Mesendoderm (in vitro differentiated cells): ENCODE measurements around the gene PRDM7.

ENCODE experiments used
- DNase-seq: peaks from one replicate; pipeline ENCODE4 v3.0.0; 2013
- H2AK5ac ChIP-seq: 2 replicates; pipeline ENCODE4 v1.6.1; 2013; ENCODE audit warnings: low read length, inconsistent platforms
- H2BK120ac ChIP-seq: 2 replicates; pipeline ENCODE4 v1.6.1; 2013; ENCODE audit warnings: low read depth, mild to moderate bottlenecking, low read length, moderate library complexity, mixed read lengths
- H2BK15ac ChIP-seq: replicated peaks from 2 replicates; pipeline ENCODE4 v1.6.1; 2013; ENCODE audit warnings: low read depth, mild to moderate bottlenecking, moderate library complexity
- H2BK5ac ChIP-seq: 2 replicates; pipeline ENCODE4 v1.6.1; 2013; ENCODE audit warnings: low read length, inconsistent platforms
- H3K18ac ChIP-seq: 2 replicates; pipeline ENCODE4 v1.6.1; 2013; ENCODE audit warnings: mild to moderate bottlenecking, low read length, mixed read lengths
- H3K23ac ChIP-seq: one replicate; pipeline ENCODE4 v1.6.1; 2013; ENCODE audit warnings: low read length
- H3K27ac ChIP-seq: 2 replicates; pipeline ENCODE4 v1.5.1; 2013; ENCODE audit warnings: low read depth, mild to moderate bottlenecking, inconsistent platforms, low read length, moderate library complexity
- H3K27me3 ChIP-seq: 2 replicates; pipeline ENCODE4 v1.6.1; 2013; ENCODE audit warnings: low read length, control low read depth, mild to moderate bottlenecking, inconsistent platforms; ENCODE audit not compliant: insufficient read depth, poor library complexity
- H3K36me3 ChIP-seq: 2 replicates; pipeline ENCODE4 v1.6.1; 2013; ENCODE audit warnings: low read length, inconsistent platforms; ENCODE audit not compliant: control insufficient read depth, insufficient read depth
- H3K4ac ChIP-seq: one replicate; pipeline ENCODE4 v1.6.1; 2013; ENCODE audit warnings: low read depth, mild to moderate bottlenecking, low read length, moderate library complexity
- H3K4me1 ChIP-seq: 2 replicates; pipeline ENCODE4 v1.6.1; 2013; ENCODE audit warnings: low read depth, low read length, inconsistent platforms; ENCODE audit not compliant: control insufficient read depth
- H3K4me2 ChIP-seq: 2 replicates; pipeline ENCODE4 v1.6.1; 2013; ENCODE audit warnings: low read length
- H3K4me3 ChIP-seq: 2 replicates; pipeline ENCODE4 v1.5.1; 2013; ENCODE audit warnings: mild to moderate bottlenecking, low read length
- H3K56ac ChIP-seq: one replicate; pipeline ENCODE4 v1.6.1; 2013; ENCODE audit warnings: low read length
- H3K79me1 ChIP-seq: 2 replicates; pipeline ENCODE4 v1.6.1; 2013; ENCODE audit warnings: low read length, inconsistent platforms
- H3K79me2 ChIP-seq: 2 replicates; pipeline ENCODE4 v1.6.1; 2013; ENCODE audit warnings: mild to moderate bottlenecking, low read length; ENCODE audit not compliant: control insufficient read depth, insufficient read depth
- H3K9ac ChIP-seq: 2 replicates; pipeline ENCODE4 v1.6.1; 2013; ENCODE audit warnings: low read length, inconsistent platforms
- H4K5ac ChIP-seq: one replicate; pipeline ENCODE4 v1.6.1; 2013; ENCODE audit warnings: low read length
- H4K8ac ChIP-seq: one replicate; pipeline ENCODE4 v1.6.1; 2013; ENCODE audit warnings: low read depth, mild to moderate bottlenecking, control low read depth, low read length, moderate library complexity
- WGBS: extraction: QIAGEN DNeasy Blood & Tissue Kit; methylation state at CpG from one replicate; pipeline ENCODE4 v1.1.7; 2013; ENCODE audit warnings: low lambda C conversion rate, missing lambda C conversion rate; ENCODE audit not compliant: insufficient coverage; ENCODE audit errors: extremely low coverage; 5-methylcytosine and 5-hydroxymethylcytosine counted together

The PRDM7 gene

DNA sequence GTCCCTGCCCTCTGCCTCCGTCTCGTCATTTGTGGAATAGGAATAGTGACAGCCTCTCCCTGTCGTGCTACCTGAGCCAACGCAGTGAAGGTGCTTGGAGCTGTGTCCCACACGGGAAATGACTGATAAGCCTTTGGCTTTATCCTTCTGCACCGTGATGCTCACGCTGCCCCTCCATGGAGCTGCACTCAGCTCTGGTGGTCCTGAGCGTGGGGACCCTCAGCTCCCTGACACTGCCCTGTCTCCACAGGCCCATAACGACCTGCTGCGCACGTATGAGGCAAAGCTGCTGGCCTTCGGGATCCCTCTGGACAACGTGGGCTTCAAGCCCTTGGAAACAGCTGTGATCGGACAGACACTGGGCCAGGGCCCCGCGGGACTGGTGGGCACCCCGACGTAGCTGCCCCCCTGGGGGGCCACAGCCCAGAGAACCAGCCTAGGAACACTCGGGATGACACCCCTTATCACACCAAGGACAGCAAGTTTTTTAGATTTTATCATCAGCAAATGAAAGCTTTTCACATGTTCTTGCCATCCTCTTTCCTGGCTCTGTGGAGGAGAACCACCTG, 34.1 kb downstream of the PRDM7 start:
- Histone ChIP-seq H3K27me3 (no peaks in the 10 kb centered on the region), H3K4me1 (no peaks in the 10 kb centered on the region), H4K8ac (no peak overlapping the region), H3K36me3 (no peaks in the 10 kb centered on the region), H3K4me3 (no peak overlapping the region), H3K79me1 (no peaks in the 10 kb centered on the region), H3K4ac (no peak overlapping the region), H2BK120ac (no peak overlapping the region), H3K9ac (no peak overlapping the region), H2BK5ac (no peak overlapping the region), H3K27ac (no peak overlapping the region), H3K56ac (no peak overlapping the region), H3K18ac (no peak overlapping the region), H3K4me2 (no peak overlapping the region), H2BK15ac (no peak overlapping the region), H2AK5ac (no peak overlapping the region), H3K79me2 (no peaks in the 10 kb centered on the region), H4K5ac (no peak overlapping the region), H3K23ac (no peak overlapping the region)
- DNase-seq: no peak
- no CpG with 5 or more reads among the region's 19 CpGs for WGBS

- no peak overlapping the region for H3K9ac ChIP-seq
- no peak overlapping the region for H2BK120ac ChIP-seq
- H3K4me1 ChIP-seq: no peaks in the 10 kb centered on the region
- no peak overlapping the region for H3K18ac ChIP-seq
- H2BK5ac ChIP-seq: no peak overlapping the region
- H3K79me1 ChIP-seq: no peaks in the 10 kb centered on the region
- no peaks in the 10 kb centered on the region for H3K27me3 ChIP-seq
- no peak overlapping the region for H4K5ac ChIP-seq
- no peak overlapping the region for H3K4ac ChIP-seq
- H3K79me2 ChIP-seq: no peaks in the 10 kb centered on the region
- H2AK5ac ChIP-seq: no peak overlapping the region
- H3K23ac ChIP-seq: no peak overlapping the region
- no peak overlapping the region for H3K4me3 ChIP-seq
- no peak overlapping the region for H3K56ac ChIP-seq
- H3K27ac ChIP-seq: no peak overlapping the region
- no peak overlapping the region for H2BK15ac ChIP-seq
- no CpG with 5 or more reads among the region's 16 CpGs for WGBS
- DNase-seq: no peak
- no peak overlapping the region for H4K8ac ChIP-seq
- no peaks in the 10 kb centered on the region for H3K36me3 ChIP-seq
- no peak overlapping the region for H3K4me2 ChIP-seq
These were observed 35.1 kb downstream of the PRDM7 start for GRCh38 chr16:90041896-90042473.

DNA sequence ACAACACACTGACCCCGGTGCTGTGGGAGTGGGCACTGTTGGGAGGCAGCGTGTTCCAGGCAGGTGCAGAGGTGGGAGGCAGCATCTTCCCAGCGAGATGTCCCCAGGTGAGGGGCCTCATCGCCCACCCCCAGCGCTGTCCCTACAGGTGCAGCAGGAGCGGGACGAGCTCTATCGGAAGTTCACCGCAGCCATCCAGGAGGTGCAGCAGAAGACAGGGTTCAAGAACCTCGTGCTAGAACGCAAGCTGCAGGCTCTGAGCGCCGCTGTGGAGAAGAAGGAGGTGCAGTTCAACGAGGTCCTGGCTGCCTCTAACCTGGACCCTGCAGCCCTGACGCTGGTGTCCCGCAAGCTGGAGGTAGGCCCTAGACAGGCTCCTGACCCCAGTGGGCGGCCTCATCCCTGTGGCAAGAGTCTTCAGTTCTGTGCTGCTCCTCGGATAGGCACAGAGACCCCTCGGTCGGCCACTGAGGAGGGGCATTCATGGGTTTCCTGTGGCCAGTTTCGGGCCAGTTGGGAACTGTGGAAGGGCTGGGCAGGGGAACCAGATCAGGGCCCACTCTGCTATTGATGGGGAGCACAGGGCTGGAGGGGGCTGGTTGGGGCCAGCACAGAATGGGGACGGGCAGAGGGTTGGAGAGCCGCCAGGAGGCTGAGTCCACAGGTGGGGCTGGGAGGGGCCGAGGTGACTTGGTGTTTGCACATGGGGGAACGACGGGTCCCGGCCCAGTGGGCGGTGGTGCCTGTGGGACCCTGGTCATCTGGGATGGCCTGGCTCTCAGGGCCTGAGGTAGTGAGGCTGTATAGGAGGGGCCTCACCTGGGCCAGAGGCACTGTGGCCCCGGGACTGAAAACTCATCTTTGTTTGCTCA, 36.7 kb downstream of the PRDM7 start:
- Histone ChIP-seq H2BK5ac (no peak overlapping the region), H2BK15ac (no peak overlapping the region), H2AK5ac (no peak overlapping the region), H3K4me1 (no peaks in the 10 kb centered on the region), H3K4me3 (no peak overlapping the region), H3K4me2 (no peak overlapping the region), H3K56ac (no peak overlapping the region), H3K79me1 (no peaks in the 10 kb centered on the region), H3K9ac (no peak overlapping the region), H3K23ac (no peak overlapping the region), H3K79me2 (no peaks in the 10 kb centered on the region), H3K18ac (no peak overlapping the region), H3K36me3 (no peaks in the 10 kb centered on the region), H3K27ac (no peak overlapping the region), H4K8ac (no peak overlapping the region), H2BK120ac (no peak overlapping the region), H3K4ac (no peak overlapping the region), H4K5ac (no peak overlapping the region), H3K27me3 (no peaks in the 10 kb centered on the region)
- DNase-seq: no peak
- WGBS: no CpG with 5 or more reads among the region's 29 CpGs

DNA sequence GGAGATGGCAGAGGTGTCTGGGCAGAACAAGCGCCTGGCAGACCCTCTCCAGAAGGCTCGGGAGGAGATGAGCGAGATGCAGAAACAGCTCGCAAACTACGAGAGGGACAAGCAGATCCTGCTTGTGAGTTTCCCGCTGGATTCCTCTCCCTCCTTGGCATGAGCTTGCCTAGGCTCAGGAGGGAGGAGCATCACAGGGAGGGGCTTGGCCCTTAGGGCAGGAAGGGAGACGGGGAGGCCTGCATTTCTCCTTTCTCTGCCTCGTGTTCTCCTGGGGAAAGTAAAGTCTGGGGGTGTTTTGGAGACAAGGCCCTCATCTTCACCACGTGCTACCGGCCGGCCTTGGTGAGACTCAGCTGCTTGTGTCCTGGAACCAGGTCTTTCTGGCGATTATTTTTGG, 39.9 kb downstream of the PRDM7 start:
- Histone ChIP-seq H3K56ac (no peak overlapping the region), H3K23ac (no peak overlapping the region), H2BK5ac (no peak overlapping the region), H3K27ac (no peak overlapping the region), H4K8ac (no peak overlapping the region), H3K9ac (no peak overlapping the region), H3K36me3 (no peaks in the 10 kb centered on the region), H4K5ac (no peak overlapping the region), H3K79me1 (no peaks in the 10 kb centered on the region), H3K79me2 (no peaks in the 10 kb centered on the region), H3K27me3 (no peaks in the 10 kb centered on the region), H2AK5ac (no peak overlapping the region), H3K4me1 (no peaks in the 10 kb centered on the region), H3K4me3 (no peak overlapping the region), H3K18ac (no peak overlapping the region), H2BK15ac (no peak overlapping the region), H3K4ac (no peak overlapping the region), H2BK120ac (no peak overlapping the region), H3K4me2 (no peak overlapping the region)
- no CpG with 5 or more reads among the region's 12 CpGs for WGBS
- DNase-seq: no peak

DNA sequence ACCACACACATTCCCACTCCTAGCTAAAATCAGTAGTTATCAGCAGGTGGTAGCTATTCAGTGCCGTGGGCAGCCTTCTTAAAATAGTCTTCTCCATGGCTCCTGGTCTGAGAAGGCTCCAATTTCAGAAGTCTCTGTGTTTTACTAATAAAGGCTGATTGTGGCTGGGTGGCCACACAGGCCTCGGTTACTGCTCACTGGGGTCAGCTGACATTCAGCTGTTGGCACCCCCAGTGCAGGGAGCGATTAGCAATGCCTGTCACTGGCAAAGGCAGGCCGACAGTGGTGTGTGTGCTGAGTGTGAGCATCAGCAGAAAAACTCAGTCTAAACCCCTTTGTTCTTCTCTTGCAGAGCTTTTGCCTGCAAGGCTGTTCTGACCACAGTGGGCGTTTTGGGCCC, 41.2 kb downstream of the PRDM7 start:
- H3K4me2 ChIP-seq: no peak overlapping the region
- no peaks in the 10 kb centered on the region for H3K27me3 ChIP-seq
- H2BK15ac ChIP-seq: no peak overlapping the region
- no peak overlapping the region for H2AK5ac ChIP-seq
- H4K5ac ChIP-seq: no peak overlapping the region
- no peaks in the 10 kb centered on the region for H3K79me1 ChIP-seq
- no peak overlapping the region for H3K4me3 ChIP-seq
- H3K36me3 ChIP-seq: no peaks in the 10 kb centered on the region
- WGBS: no CpG with 5 or more reads among the region's 5 CpGs
- no peak overlapping the region for H3K23ac ChIP-seq
- no peak overlapping the region for H3K9ac ChIP-seq
- H3K79me2 ChIP-seq: no peaks in the 10 kb centered on the region
- H3K27ac ChIP-seq: peak overlapping the region; percentile 41
- H3K4me1 ChIP-seq: no peaks in the 10 kb centered on the region
- no peak overlapping the region for H4K8ac ChIP-seq
- no peak overlapping the region for H2BK120ac ChIP-seq
- H3K56ac ChIP-seq: no peak overlapping the region
- peak; percentile 81 for DNase-seq
- no peak overlapping the region for H3K4ac ChIP-seq
- H2BK5ac ChIP-seq: no peak overlapping the region
- no peak overlapping the region for H3K18ac ChIP-seq
